ENCODE measurements around the gene ARV1.

ARV1 gene

DNA sequence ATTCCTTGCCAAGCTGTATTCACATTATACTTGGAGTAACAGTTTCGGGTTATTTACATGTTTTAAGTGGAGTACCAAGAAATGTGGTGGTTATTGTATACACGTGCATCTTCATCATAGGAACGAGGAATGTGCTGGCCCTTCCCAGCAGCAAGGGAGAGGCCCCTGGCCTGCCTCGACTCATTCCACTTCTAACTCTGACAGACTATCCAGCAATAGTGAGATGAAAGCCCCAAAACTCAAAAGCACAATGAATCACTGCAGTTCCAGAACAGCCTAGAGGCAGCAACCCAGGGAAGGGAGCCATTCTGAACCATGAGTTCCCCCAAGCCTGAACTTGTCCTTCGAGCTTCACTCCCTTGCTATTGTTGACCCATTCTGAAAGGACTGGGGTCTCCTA, 38.1 kb downstream of the ARV1 start:
- TF ChIP-seq, protein P1, sequence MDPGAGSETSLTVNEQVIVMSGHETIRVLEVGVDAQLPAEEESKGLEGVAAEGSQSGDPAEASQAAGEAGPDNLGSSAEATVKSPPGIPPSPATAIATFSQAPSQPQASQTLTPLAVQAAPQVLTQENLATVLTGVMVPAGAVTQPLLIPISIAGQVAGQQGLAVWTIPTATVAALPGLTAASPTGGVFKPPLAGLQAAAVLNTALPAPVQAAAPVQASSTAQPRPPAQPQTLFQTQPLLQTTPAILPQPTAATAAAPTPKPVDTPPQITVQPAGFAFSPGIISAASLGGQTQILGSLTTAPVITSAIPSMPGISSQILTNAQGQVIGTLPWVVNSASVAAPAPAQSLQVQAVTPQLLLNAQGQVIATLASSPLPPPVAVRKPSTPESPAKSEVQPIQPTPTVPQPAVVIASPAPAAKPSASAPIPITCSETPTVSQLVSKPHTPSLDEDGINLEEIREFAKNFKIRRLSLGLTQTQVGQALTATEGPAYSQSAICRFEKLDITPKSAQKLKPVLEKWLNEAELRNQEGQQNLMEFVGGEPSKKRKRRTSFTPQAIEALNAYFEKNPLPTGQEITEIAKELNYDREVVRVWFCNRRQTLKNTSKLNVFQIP (CRISPR knock-in tag; IDR thresholded peaks at IDR 0.05; ENCODE audit: borderline replicate concordance, low read depth), result no peak
- TF ChIP-seq CSDC2 (CRISPR knock-in tag; IDR thresholded peaks at IDR 0.05) (no peak), ARNTL (CRISPR knock-in tag; IDR thresholded peaks at IDR 0.05; ENCODE audit: borderline replicate concordance, low read depth) (no peak), ZNF8 (CRISPR knock-in tag; IDR thresholded peaks at IDR 0.05) (no peak), GLIS3 (CRISPR knock-in tag; IDR thresholded peaks at IDR 0.05) (no peak), ZC3H10 (CRISPR knock-in tag; IDR thresholded peaks at IDR 0.05) (no peak), ZFP3 (CRISPR knock-in tag; IDR thresholded peaks at IDR 0.05) (no peak), ZNF70 (CRISPR knock-in tag; IDR thresholded peaks at IDR 0.05) (no peak), ZNF565 (CRISPR knock-in tag; conservative IDR thresholded peaks at IDR 0.05; ENCODE audit: low read depth) (no peak), RARB (CRISPR knock-in tag; IDR thresholded peaks at IDR 0.05) (no peak)
- TF ChIP-seq, protein P2, sequence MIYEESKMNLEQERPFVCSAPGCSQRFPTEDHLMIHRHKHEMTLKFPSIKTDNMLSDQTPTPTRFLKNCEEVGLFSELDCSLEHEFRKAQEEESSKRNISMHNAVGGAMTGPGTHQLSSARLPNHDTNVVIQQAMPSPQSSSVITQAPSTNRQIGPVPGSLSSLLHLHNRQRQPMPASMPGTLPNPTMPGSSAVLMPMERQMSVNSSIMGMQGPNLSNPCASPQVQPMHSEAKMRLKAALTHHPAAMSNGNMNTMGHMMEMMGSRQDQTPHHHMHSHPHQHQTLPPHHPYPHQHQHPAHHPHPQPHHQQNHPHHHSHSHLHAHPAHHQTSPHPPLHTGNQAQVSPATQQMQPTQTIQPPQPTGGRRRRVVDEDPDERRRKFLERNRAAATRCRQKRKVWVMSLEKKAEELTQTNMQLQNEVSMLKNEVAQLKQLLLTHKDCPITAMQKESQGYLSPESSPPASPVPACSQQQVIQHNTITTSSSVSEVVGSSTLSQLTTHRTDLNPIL (CRISPR knock-in tag; IDR thresholded peaks at IDR 0.05; ENCODE audit: low read depth), result no peak
- no peak for ATAC-seq

DNA sequence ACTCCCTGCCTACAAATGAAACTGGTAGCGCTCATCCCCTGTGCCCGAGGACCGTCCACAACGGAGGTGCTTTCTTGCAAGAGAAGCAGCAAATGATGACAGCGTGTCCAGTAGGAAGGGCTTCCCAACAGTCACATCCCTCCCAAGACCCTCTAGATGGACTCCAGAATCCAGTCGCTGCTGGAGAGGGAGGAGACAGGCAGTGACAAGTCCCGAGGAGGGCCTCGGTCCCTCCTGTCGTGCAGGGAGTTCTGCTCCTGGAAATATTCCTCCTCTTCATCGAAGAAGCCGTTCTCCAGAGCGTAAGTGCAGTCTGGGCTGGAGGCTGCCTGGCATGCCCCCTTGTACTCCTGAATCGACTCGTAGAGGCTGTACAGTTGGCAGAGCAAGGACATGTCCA, 40.8 kb downstream of the ARV1 start:
- no peak for ATAC-seq
- TF ChIP-seq ISL1 (CRISPR knock-in tag; IDR thresholded peaks at IDR 0.05) (no peak), PPARA (CRISPR knock-in tag; IDR thresholded peaks at IDR 0.05; ENCODE audit: borderline replicate concordance) (no peak)
- TF ChIP-seq, protein P1 (CRISPR knock-in tag; IDR thresholded peaks at IDR 0.05; ENCODE audit: borderline replicate concordance, low read depth), result no peak

DNA sequence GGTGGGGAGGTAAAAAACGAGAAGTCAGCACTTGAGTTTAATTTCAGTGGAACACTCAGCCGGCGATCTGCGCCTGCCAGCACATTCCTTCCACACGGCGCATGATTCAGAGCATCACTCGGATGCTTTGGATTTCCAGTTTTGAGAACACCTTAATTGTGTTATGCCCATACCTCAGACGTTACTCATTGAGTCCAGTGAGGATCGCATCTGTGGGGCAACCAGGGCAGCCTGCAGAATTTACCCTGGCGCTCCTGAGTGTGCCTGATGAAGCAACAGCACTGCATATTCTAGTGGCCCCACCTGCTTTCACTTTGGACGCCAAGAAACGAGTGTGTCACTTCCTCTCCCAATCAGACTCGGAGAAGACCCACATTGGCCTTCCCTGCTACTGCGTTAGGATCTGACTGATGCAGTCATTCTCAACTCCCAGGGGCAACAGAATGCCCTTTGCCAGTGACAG, 41.3 kb downstream of the ARV1 start:
- TF ChIP-seq ARNTL (CRISPR knock-in tag; IDR thresholded peaks at IDR 0.05; ENCODE audit: borderline replicate concordance, low read depth) (no peak), GLIS3 (CRISPR knock-in tag; IDR thresholded peaks at IDR 0.05) (no peak), ZFP30 (CRISPR knock-in tag; IDR thresholded peaks at IDR 0.05) (no peak), ZFP3 (CRISPR knock-in tag; IDR thresholded peaks at IDR 0.05) (no peak), CSDC2 (CRISPR knock-in tag; IDR thresholded peaks at IDR 0.05) (no peak), ZNF565 (CRISPR knock-in tag; conservative IDR thresholded peaks at IDR 0.05; ENCODE audit: low read depth) (no peak), PPARA (CRISPR knock-in tag; IDR thresholded peaks at IDR 0.05; ENCODE audit: borderline replicate concordance) (no peak)
- TF ChIP-seq, protein P1 (CRISPR knock-in tag; IDR thresholded peaks at IDR 0.05; ENCODE audit: borderline replicate concordance, low read depth), result no peak
- ATAC-seq, result peak; percentile 58

DNA sequence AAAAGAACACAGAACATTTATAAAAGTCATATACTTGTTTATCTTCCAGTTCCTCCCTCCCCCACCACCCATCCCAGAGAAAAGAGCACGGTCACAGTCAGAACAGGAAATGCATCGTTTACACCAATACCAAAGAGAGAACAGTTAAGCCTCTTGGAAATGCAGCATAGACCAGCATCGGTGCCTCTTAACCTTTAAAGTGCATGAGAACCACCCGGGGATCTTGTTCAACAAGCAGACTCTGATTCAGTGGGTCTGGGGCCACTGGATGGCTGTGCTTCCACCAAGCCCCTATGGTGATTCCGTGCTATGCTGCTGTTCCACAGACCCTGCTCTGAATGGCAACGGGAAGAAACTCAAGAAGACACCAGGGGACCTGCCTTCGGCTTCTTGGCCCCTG, 41.9 kb downstream of the ARV1 start:
- ATAC-seq, result no peak
- TF ChIP-seq ZC3H10 (CRISPR knock-in tag; IDR thresholded peaks at IDR 0.05) (no peak), TCF4 (CRISPR knock-in tag; IDR thresholded peaks at IDR 0.05; ENCODE audit: borderline replicate concordance) (no peak), ZNF8 (CRISPR knock-in tag; IDR thresholded peaks at IDR 0.05) (no peak), ESRRG (CRISPR knock-in tag; IDR thresholded peaks at IDR 0.05) (no peak), ZFP3 (CRISPR knock-in tag; IDR thresholded peaks at IDR 0.05) (no peak), GLIS3 (CRISPR knock-in tag; IDR thresholded peaks at IDR 0.05) (no peak)
- TF ChIP-seq, protein P3, sequence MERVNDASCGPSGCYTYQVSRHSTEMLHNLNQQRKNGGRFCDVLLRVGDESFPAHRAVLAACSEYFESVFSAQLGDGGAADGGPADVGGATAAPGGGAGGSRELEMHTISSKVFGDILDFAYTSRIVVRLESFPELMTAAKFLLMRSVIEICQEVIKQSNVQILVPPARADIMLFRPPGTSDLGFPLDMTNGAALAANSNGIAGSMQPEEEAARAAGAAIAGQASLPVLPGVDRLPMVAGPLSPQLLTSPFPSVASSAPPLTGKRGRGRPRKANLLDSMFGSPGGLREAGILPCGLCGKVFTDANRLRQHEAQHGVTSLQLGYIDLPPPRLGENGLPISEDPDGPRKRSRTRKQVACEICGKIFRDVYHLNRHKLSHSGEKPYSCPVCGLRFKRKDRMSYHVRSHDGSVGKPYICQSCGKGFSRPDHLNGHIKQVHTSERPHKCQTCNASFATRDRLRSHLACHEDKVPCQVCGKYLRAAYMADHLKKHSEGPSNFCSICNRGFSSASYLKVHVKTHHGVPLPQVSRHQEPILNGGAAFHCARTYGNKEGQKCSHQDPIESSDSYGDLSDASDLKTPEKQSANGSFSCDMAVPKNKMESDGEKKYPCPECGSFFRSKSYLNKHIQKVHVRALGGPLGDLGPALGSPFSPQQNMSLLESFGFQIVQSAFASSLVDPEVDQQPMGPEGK (CRISPR knock-in tag; IDR thresholded peaks at IDR 0.05; ENCODE audit: borderline replicate concordance), result no peak
- TF ChIP-seq, protein P4, sequence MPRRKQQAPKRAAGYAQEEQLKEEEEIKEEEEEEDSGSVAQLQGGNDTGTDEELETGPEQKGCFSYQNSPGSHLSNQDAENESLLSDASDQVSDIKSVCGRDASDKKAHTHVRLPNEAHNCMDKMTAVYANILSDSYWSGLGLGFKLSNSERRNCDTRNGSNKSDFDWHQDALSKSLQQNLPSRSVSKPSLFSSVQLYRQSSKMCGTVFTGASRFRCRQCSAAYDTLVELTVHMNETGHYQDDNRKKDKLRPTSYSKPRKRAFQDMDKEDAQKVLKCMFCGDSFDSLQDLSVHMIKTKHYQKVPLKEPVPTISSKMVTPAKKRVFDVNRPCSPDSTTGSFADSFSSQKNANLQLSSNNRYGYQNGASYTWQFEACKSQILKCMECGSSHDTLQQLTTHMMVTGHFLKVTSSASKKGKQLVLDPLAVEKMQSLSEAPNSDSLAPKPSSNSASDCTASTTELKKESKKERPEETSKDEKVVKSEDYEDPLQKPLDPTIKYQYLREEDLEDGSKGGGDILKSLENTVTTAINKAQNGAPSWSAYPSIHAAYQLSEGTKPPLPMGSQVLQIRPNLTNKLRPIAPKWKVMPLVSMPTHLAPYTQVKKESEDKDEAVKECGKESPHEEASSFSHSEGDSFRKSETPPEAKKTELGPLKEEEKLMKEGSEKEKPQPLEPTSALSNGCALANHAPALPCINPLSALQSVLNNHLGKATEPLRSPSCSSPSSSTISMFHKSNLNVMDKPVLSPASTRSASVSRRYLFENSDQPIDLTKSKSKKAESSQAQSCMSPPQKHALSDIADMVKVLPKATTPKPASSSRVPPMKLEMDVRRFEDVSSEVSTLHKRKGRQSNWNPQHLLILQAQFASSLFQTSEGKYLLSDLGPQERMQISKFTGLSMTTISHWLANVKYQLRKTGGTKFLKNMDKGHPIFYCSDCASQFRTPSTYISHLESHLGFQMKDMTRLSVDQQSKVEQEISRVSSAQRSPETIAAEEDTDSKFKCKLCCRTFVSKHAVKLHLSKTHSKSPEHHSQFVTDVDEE (CRISPR knock-in tag; IDR thresholded peaks at IDR 0.05), result no peak
